Esophagus squamous epithelium (tissue), 4 donors: ENCODE measurements around the gene TROAP.

Source experiments
- CTCF ChIP-seq, 6 experiments: fragments of 450-650 bp in 4 of 6; fragments of 200-600 bp in 2 of 6; sonication (generic) in 2 of 6; IDR thresholded peaks; one replicate each; pipeline ENCODE4 v1.5.1; 2016 to 2019; ENCODE audit warnings: antibody characterized with exemption in 6 of 6, mild to moderate bottlenecking in 4 of 6, moderate library complexity in 4 of 6
- POLR2A ChIP-seq, 4 donors: fragments of 450-650 bp; IDR thresholded peaks; one replicate each; pipeline ENCODE4 v1.6.1; 2017; ENCODE audit warnings: antibody characterized with exemption in 4 of 4, mild to moderate bottlenecking in 4 of 4, moderate library complexity in 3 of 4

- no peak for TF ChIP-seq CTCF (IDR thresholded peaks at IDR 0.05)
- no peak for TF ChIP-seq POLR2A (IDR thresholded peaks at IDR 0.05)
Measured at GRCh38 chr12:49279706-49280159, 43.3 kb upstream of the TROAP start.
